ENCODE results near the gene NTSR1. TPM values are rescaled to one million over a fixed set of nuclear protein-coding genes. Genes with fewer than 3 reads are reported as not detected.

Gene NTSR1
- total RNA-seq, 5 donors from 2014 or later (not counting 1 experiment from before 2014, with no cell fraction given) = 0.33 to 0.63 (median 0.53) TPM; not detected in 2

- Histone ChIP-seq H3K4me3 (ENCODE audit: control insufficient read depth in 1 of 2, extremely low read depth in 1 of 2, low read length in 1 of 2) (no peak overlapping the region), H3K9me3 (no peaks in the 10 kb centered on the region), H3K4me1 (ENCODE audit: control insufficient read depth in 1 of 2, extremely low read depth in 1 of 2, insufficient read depth in 2 of 2, low read length in 2 of 2) (peaks cover 0 to 4% of the 10 kb centered on the region in 2 experiments), H3K27me3 (replicated peaks in 1 of 2; ENCODE audit: control insufficient read depth in 2 of 2, extremely low read depth in 1 of 2, insufficient read depth in 2 of 2, low read length in 1 of 2) (peaks cover 0 to 4% of the 10 kb centered on the region in 2 experiments), H3K36me3 (ENCODE audit: control insufficient read depth in 2 of 2, extremely low read depth in 1 of 2, insufficient read depth in 1 of 2, low read length in 1 of 2) (no peaks in the 10 kb centered on the region), H3K27ac (ENCODE audit: low read length) (no peak overlapping the region)
- WGBS (ENCODE audit: insufficient coverage) = 94% methylated on average over 12 of the region's 16 CpGs
- H3K4me1 Mint-ChIP-seq = peaks cover 2 to 5% (median 5%) of the 10 kb centered on the region in 3 donors
- DNase-seq = no peak
- H3K27me3 Mint-ChIP-seq = no peaks in the 10 kb centered on the region
- CTCF ChIA-PET = no interaction called here
- H3K4me3 Mint-ChIP-seq = no peak overlapping the region
- no peaks in the 10 kb centered on the region for H3K9me3 Mint-ChIP-seq
- no peak for ATAC-seq (replicated peaks in 1 of 4)
- POLR2A ChIA-PET = no interaction called here
- H3K27ac Mint-ChIP-seq = no peak overlapping the region
- no peaks in the 10 kb centered on the region for H3K36me3 Mint-ChIP-seq
Observed at GRCh38 chr20:62784497-62784896, 75.9 kb downstream of the NTSR1 start.

- WGBS (ENCODE audit: insufficient coverage) = 88% methylated on average over 9 of the region's 11 CpGs
- Mint-ChIP-seq H3K4me1 (peaks cover 2 to 5% (median 5%) of the 10 kb centered on the region in 3 donors), H3K36me3 (no peaks in the 10 kb centered on the region), H3K27me3 (no peaks in the 10 kb centered on the region), H3K9me3 (no peaks in the 10 kb centered on the region), H3K27ac (no peak overlapping the region), H3K4me3 (no peak overlapping the region)
- ChIA-PET POLR2A (no interaction called here), CTCF (no interaction called here)
- Histone ChIP-seq H3K9me3 (no peaks in the 10 kb centered on the region), H3K4me3 (ENCODE audit: control insufficient read depth in 1 of 2, extremely low read depth in 1 of 2, low read length in 1 of 2) (no peak overlapping the region), H3K27me3 (replicated peaks in 1 of 2; ENCODE audit: control insufficient read depth in 2 of 2, extremely low read depth in 1 of 2, insufficient read depth in 2 of 2, low read length in 1 of 2) (peaks cover 0 to 4% of the 10 kb centered on the region in 2 experiments), H3K27ac (ENCODE audit: low read length) (no peak overlapping the region), H3K4me1 (ENCODE audit: control insufficient read depth in 1 of 2, extremely low read depth in 1 of 2, insufficient read depth in 2 of 2, low read length in 2 of 2) (peaks cover 0 to 4% of the 10 kb centered on the region in 2 experiments), H3K36me3 (ENCODE audit: control insufficient read depth in 2 of 2, extremely low read depth in 1 of 2, insufficient read depth in 1 of 2, low read length in 1 of 2) (no peaks in the 10 kb centered on the region)
- no peak for ATAC-seq (replicated peaks in 1 of 4)
- no peak for DNase-seq
Observed at GRCh38 chr20:62785393-62785792, 76.8 kb downstream of the NTSR1 start.

- H3K36me3 ChIP-seq (ENCODE audit: control insufficient read depth in 2 of 2, extremely low read depth in 1 of 2, insufficient read depth in 1 of 2, low read length in 1 of 2) = no peaks in the 10 kb centered on the region
- H3K9me3 Mint-ChIP-seq = no peaks in the 10 kb centered on the region
- no peaks in the 10 kb centered on the region for H3K9me3 ChIP-seq
- no peak for DNase-seq
- no peaks in the 10 kb centered on the region for H3K27me3 Mint-ChIP-seq
- no peak overlapping the region for H3K4me3 Mint-ChIP-seq
- 83% methylated on average over 13 of the region's 13 CpGs for WGBS (ENCODE audit: insufficient coverage)
- peaks cover under 1 to 5% of the 10 kb centered on the region in 2 experiments for H3K4me1 ChIP-seq (ENCODE audit: control insufficient read depth in 1 of 2, extremely low read depth in 1 of 2, insufficient read depth in 2 of 2, low read length in 2 of 2)
- H3K4me1 Mint-ChIP-seq = peaks cover 3 to 6% (median 6%) of the 10 kb centered on the region in 3 donors
- CTCF ChIA-PET = interaction anchor here in 1 of 2 donors (0.6 kb wide), 1 partner anchor 157 kb away, joined by 3 read pairs; no protein-coding TSS in a partner anchor
- no peaks in the 10 kb centered on the region for H3K36me3 Mint-ChIP-seq
- ATAC-seq (replicated peaks in 1 of 4) = no peak
- no peak overlapping the region for H3K27ac Mint-ChIP-seq
- POLR2A ChIA-PET = no interaction called here
- H3K4me3 ChIP-seq (ENCODE audit: control insufficient read depth in 1 of 2, extremely low read depth in 1 of 2, low read length in 1 of 2) = no peak overlapping the region
- H3K27me3 ChIP-seq (replicated peaks in 1 of 2; ENCODE audit: control insufficient read depth in 2 of 2, extremely low read depth in 1 of 2, insufficient read depth in 2 of 2, low read length in 1 of 2) = peaks cover 0 to 4% of the 10 kb centered on the region in 2 experiments
- H3K27ac ChIP-seq (ENCODE audit: low read length) = no peak overlapping the region
Observed at GRCh38 chr20:62786157-62786556, 77.5 kb downstream of the NTSR1 start.

- Mint-ChIP-seq H3K4me1 (peaks cover 10 to 13% (median 13%) of the 10 kb centered on the region in 3 donors), H3K4me3 (no peak overlapping the region), H3K9me3 (no peaks in the 10 kb centered on the region), H3K27ac (peak overlapping the region in 1 of 2 donors; percentile 8), H3K36me3 (no peaks in the 10 kb centered on the region), H3K27me3 (no peaks in the 10 kb centered on the region)
- no peak overlapping the region for H3K4me3 ChIP-seq (ENCODE audit: control insufficient read depth in 1 of 2, extremely low read depth in 1 of 2, low read length in 1 of 2)
- peaks cover 0 to 7% of the 10 kb centered on the region in 2 experiments for H3K27me3 ChIP-seq (replicated peaks in 1 of 2; ENCODE audit: control insufficient read depth in 2 of 2, extremely low read depth in 1 of 2, insufficient read depth in 2 of 2, low read length in 1 of 2)
- H3K9me3 ChIP-seq = no peaks in the 10 kb centered on the region
- peaks cover 2 to 15% of the 10 kb centered on the region in 2 experiments for H3K4me1 ChIP-seq (ENCODE audit: control insufficient read depth in 1 of 2, extremely low read depth in 1 of 2, insufficient read depth in 2 of 2, low read length in 2 of 2)
- ATAC-seq (replicated peaks in 1 of 4) (no peak), DNase-seq (no peak)
- ChIA-PET POLR2A (no interaction called here), CTCF (no interaction called here)
- H3K36me3 ChIP-seq (ENCODE audit: control insufficient read depth in 2 of 2, extremely low read depth in 1 of 2, insufficient read depth in 1 of 2, low read length in 1 of 2) = no peaks in the 10 kb centered on the region
- no peak overlapping the region for H3K27ac ChIP-seq (ENCODE audit: low read length)
- WGBS (ENCODE audit: insufficient coverage) = 40% methylated on average over 1 of the region's 7 CpGs
Observed at GRCh38 chr20:62787321-62787720, 78.7 kb downstream of the NTSR1 start.

- ATAC-seq (replicated peaks in 1 of 4) (no peak), DNase-seq (no peak)
- Histone ChIP-seq H3K9me3 (no peaks in the 10 kb centered on the region), H3K4me1 (ENCODE audit: control insufficient read depth in 1 of 2, extremely low read depth in 1 of 2, insufficient read depth in 2 of 2, low read length in 2 of 2) (peaks cover 2 to 15% of the 10 kb centered on the region in 2 experiments), H3K27ac (ENCODE audit: low read length) (no peak overlapping the region), H3K4me3 (ENCODE audit: control insufficient read depth in 1 of 2, extremely low read depth in 1 of 2, low read length in 1 of 2) (no peak overlapping the region), H3K36me3 (ENCODE audit: control insufficient read depth in 2 of 2, extremely low read depth in 1 of 2, insufficient read depth in 1 of 2, low read length in 1 of 2) (no peaks in the 10 kb centered on the region), H3K27me3 (replicated peaks in 1 of 2; ENCODE audit: control insufficient read depth in 2 of 2, extremely low read depth in 1 of 2, insufficient read depth in 2 of 2, low read length in 1 of 2) (peaks cover 0 to 7% of the 10 kb centered on the region in 2 experiments)
- H3K36me3 Mint-ChIP-seq = no peaks in the 10 kb centered on the region
- ChIA-PET POLR2A (no interaction called here), CTCF (no interaction called here)
- H3K27me3 Mint-ChIP-seq = no peaks in the 10 kb centered on the region
- 93% methylated on average over 4 of the region's 5 CpGs for WGBS (ENCODE audit: insufficient coverage)
- no peaks in the 10 kb centered on the region for H3K9me3 Mint-ChIP-seq
- H3K4me3 Mint-ChIP-seq = no peak overlapping the region
- peaks cover 8 to 11% (median 11%) of the 10 kb centered on the region in 3 donors for H3K4me1 Mint-ChIP-seq
- no peak overlapping the region for H3K27ac Mint-ChIP-seq
Observed at GRCh38 chr20:62787866-62788265, 79.2 kb downstream of the NTSR1 start.

- Histone ChIP-seq H3K27ac (ENCODE audit: low read length) (no peak overlapping the region), H3K36me3 (ENCODE audit: control insufficient read depth in 2 of 2, extremely low read depth in 1 of 2, insufficient read depth in 1 of 2, low read length in 1 of 2) (no peaks in the 10 kb centered on the region), H3K4me3 (ENCODE audit: control insufficient read depth in 1 of 2, extremely low read depth in 1 of 2, low read length in 1 of 2) (no peak overlapping the region), H3K9me3 (no peaks in the 10 kb centered on the region), H3K27me3 (replicated peaks in 1 of 2; ENCODE audit: control insufficient read depth in 2 of 2, extremely low read depth in 1 of 2, insufficient read depth in 2 of 2, low read length in 1 of 2) (peaks cover 0 to 7% of the 10 kb centered on the region in 2 experiments), H3K4me1 (ENCODE audit: control insufficient read depth in 1 of 2, extremely low read depth in 1 of 2, insufficient read depth in 2 of 2, low read length in 2 of 2) (peaks cover 3 to 21% of the 10 kb centered on the region in 2 experiments)
- Mint-ChIP-seq H3K9me3 (no peaks in the 10 kb centered on the region), H3K27ac (no peak overlapping the region), H3K4me3 (no peak overlapping the region), H3K27me3 (no peaks in the 10 kb centered on the region), H3K4me1 (peaks cover 13 to 19% (median 17%) of the 10 kb centered on the region in 3 donors), H3K36me3 (no peaks in the 10 kb centered on the region)
- WGBS (ENCODE audit: insufficient coverage) = 86% methylated on average over 15 of the region's 15 CpGs
- ATAC-seq (replicated peaks in 1 of 4) (no peak), DNase-seq (no peak)
- CTCF ChIA-PET = interaction anchor here (0.6 kb wide), 4 partner anchors 20 to 816 kb away, joined by 3 read pairs; no protein-coding TSS in a partner anchor
- POLR2A ChIA-PET = no interaction called here
Observed at GRCh38 chr20:62788607-62789006, 80.0 kb downstream of the NTSR1 start.
